HG03469 (cell line): Measurements from ENCODE around the gene ERP29.
"Not testable (repeated sequence)": the region's sequence is repeated elsewhere in the genome, so short reads cannot be mapped to it uniquely, and the experiment has no call there.

Experiments
- ATAC-seq: cut with Tn5 transposase; IDR thresholded peaks from one replicate; pipeline ENCODE4 v1.9.1; 2021; ENCODE audit warnings: mild to moderate bottlenecking, moderate library complexity, moderate number of reproducible peaks; ENCODE audit not compliant: unreplicated experiment

The ERP29 gene

DNA sequence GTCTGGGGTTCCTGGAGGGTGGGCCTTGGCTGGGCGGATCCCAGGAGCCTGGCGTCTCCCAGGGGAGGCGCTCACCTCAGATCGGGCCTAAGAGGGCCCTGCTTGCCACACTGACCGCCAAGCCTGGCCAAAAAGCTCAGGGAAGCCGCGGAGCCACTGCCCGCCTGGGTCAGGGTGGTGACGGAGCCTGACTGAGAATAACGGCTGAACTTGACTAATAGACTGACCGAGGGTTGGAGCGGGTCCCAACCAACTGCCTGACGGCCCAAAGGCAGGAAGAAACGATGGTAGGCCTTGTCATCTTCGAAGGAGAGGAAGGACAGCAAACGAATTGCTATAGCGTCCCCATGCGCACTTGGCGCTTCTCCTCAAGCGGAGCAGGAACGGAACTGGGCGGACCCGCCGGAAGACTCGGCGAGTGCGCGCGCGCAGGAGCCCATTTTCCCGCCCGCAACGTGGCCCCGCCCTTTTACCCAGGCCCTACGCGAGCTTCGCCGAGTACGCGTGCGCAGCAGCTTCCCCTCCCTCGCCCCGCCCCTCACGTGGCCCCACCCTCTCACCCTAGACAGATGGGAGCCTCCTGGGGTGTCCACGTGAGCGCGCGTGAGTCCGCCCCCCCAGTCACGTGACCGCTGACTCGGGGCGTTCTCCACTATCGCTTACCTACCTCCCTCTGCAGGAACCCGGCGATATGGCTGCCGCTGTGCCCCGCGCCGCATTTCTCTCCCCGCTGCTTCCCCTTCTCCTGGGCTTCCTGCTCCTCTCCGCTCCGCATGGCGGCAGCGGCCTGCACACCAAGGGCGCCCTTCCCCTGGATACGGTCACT lies at the start of gene ERP29, which contains the start of gene TMEM116:
Gene ERP29 (plus strand): TSS at position 652 of the 826 bp plus-strand sequence. CDS start 40 bp downstream, at position 692.
Gene TMEM116 (minus strand): TSS at position 391 of the 826 bp plus-strand sequence. CDS start 7,895 bp downstream, outside the sequence.
- peak; percentile 47 for ATAC-seq

GRCh38 chr12:111964935-111965334 lies 48.3 kb upstream of the ERP29 start:
- no peak for ATAC-seq

DNA sequence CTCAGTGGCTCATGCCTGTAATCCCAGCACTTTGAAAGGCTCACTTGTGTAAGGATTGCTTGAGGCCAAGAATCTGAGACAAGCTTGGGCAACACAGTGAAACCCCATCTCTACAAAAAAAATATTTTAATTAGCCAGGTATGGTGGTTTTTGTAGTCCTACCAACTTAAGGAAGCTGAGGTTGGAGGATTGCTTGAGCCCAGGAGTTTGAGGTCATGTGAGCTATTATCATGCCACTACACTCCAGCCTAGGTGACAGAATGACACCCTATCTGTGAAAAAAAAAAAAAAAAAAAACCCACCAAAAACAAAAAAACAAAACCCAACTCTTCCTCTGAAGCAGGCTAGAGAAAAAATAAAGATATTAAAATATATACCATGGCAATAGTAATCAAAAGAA lies 41.4 kb upstream of the ERP29 start:
- no peak for ATAC-seq

DNA sequence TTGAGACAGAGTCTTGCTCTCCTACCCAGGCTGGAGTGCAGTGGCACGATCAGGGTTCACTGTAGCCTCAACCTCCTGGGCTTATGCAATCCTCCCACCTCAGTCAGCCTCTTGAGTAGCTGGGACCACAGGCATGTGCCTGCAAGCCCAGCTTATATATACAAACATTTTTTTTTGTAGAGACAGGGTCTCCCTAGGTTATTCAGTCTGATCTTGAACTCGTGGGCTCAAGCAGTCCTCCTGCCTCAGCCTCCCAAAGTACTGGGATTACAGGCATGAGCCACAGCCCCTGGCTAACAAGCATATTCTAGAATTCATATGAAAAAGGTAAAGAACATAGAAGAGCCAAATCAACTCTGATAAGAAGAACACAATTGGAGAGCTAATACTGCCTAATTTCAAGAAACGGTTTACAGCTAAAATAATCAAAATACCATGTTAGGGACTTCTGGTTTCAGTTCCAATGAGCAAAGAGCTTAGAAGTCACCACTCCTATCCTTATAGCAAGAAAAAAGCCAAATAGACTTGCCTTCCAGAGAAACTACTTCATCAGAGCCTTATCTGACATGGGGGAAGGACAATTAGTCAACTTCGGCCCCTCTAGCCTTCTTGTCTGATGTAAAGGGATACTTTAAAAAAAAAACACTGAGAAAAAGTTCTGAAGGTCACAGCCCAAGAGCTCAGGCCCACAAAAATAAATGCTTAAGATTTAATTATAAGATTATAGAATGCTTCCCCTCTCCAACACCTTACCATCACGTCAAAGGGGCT lies 37.9 kb upstream of the ERP29 start:
- ATAC-seq: no peak

DNA sequence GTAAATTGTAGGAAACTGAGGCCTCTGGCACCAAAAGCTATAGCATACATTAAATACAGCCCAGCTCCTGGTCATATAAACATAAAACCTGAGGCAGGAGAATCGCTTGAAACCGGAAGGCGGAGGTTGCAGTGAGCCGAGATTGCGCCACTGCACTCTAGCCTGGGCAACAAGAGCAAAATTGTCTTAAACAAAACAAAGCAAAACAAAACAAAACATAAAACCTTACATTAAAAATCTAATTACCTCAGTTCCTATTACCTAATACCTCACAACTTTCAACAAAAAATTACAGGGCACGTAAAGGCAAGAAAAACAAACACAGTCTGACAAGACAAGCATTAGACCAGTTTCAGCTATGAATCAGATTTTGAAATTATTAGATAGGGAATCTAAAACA lies 36.9 kb upstream of the ERP29 start:
- no peak for ATAC-seq

DNA sequence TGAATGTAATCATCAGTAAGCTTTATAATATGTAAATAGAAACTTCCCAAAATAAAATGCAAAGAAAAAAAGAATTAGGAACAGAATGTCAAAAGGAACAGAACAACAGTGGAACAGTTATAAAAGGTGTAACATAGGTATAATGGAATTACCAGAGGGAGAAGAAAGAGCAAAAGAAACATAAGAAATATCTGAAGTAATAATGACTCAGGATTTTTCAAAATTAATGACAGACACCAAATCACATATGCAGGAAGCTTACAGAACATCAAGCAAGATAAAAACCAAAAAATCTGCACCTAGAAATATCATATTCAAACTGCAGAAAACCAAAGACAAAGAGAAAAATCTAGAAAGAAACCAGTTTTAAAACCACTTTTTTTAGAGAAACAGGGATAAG lies 36.4 kb upstream of the ERP29 start:
- ATAC-seq: no peak

GRCh38 chr12:111978545-111978944 lies 34.7 kb upstream of the ERP29 start:
- no peak for ATAC-seq

GRCh38 chr12:111980598-111980997 lies 32.6 kb upstream of the ERP29 start:
- ATAC-seq: no peak

- ATAC-seq: no peak
These were observed 31.2 kb upstream of the ERP29 start for GRCh38 chr12:111981987-111982386.

DNA sequence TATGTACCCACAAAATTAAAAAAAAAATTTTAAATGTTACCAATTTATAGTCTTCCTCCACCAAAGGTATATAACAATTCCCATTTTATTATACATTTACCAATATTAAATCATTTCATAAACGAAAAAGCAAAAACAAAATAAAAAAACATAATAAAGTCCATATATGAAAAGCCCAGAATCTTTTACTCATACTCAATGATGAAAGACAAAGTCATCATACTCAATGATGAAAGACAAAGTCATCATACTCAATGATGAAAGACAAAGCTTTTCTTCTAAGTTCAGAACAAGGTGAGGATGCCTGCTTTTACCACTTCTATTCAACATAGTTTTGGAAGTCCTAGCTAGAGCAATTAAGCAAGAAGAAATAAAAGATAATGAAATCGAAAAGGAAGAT lies 28.4 kb upstream of the ERP29 start:
- no peak for ATAC-seq

- no peak for ATAC-seq
These were observed 21.7 kb upstream of the ERP29 start for GRCh38 chr12:111991535-111991934.

- ATAC-seq: no peak
These were observed 21.3 kb upstream of the ERP29 start for GRCh38 chr12:111991946-111992345.

GRCh38 chr12:111992464-111992863 lies 20.8 kb upstream of the ERP29 start:
- no peak for ATAC-seq

DNA sequence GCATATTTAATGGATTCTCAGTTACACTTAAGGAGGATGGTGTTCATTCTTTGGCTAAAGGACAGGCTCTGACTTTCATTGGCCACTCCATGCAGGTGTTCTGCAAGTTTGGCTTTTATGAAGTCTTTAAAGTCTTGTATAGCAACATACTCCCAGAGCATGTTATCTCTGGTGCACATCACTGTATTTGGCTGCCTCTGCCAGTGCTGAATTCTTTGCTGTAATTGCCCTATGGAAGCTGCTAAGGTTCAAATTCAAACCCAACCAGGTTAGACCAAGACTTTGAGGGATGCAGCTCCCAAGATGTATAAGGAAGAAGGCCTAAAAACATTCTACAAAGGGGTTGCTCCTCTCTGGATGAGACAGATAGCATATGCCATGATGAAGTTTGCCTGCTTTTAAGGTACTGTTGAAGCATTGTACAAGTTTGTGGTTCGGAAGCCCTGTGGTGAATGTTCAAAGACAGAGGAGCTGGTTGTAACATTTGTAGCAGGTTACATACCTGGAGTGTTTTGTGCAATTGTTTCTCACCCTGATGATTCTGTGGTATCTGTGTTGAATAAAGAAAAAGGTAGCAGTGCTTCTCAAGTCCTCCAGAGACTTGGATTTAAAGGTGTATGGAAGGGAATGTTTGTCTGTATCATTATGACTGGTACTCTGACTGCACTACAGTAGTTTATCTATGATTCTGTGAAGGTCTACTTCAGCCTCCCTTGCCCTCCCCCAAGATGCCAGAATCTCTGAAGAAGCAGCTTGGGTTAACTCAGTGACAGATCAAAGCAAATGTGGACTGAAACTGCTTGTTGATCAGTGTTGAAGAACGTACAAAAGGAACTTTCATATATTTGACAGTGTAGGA lies 19.7 kb upstream of the ERP29 start:
- no peak for ATAC-seq

- not testable (repeated sequence) for ATAC-seq
These were observed 18.8 kb upstream of the ERP29 start for GRCh38 chr12:111994211-111995111.

GRCh38 chr12:111995782-111996480 lies 17.3 kb upstream of the ERP29 start:
- no peak for ATAC-seq

GRCh38 chr12:111997300-111997699 lies 15.9 kb upstream of the ERP29 start:
- no peak for ATAC-seq

GRCh38 chr12:111998015-111998414 lies 15.2 kb upstream of the ERP29 start:
- no peak for ATAC-seq

- not testable (repeated sequence) for ATAC-seq
These were observed 14.1 kb upstream of the ERP29 start for GRCh38 chr12:111999129-111999528.
